Measurements from ENCODE around the gene FZD2.
A peak's percentile ranks its signal among the peaks of the same experiment; 100 is the strongest.
"Not testable (repeated sequence)": the region's sequence is repeated elsewhere in the genome, so short reads cannot be mapped to it uniquely, and the experiment has no call there.

Gene FZD2

GRCh38 chr17:44575403-44575802 is 18.1 kb downstream of the FZD2 start:
- no peak for DNase-seq (ENCODE audit: low read depth in 2 of 2)

GRCh38 chr17:44578947-44579346 is 21.7 kb downstream of the FZD2 start:
- DNase-seq (ENCODE audit: low read depth in 2 of 2): no peak

GRCh38 chr17:44581868-44582267 is 24.6 kb downstream of the FZD2 start:
- no peak for DNase-seq (ENCODE audit: low read depth in 2 of 2)

GRCh38 chr17:44584443-44584842 is 27.2 kb downstream of the FZD2 start:
- no peak for DNase-seq (ENCODE audit: low read depth in 2 of 2)

GRCh38 chr17:44585315-44585714 is 28.0 kb downstream of the FZD2 start:
- no peak for DNase-seq (ENCODE audit: low read depth in 2 of 2)

GRCh38 chr17:44587339-44587738 is 30.1 kb downstream of the FZD2 start:
- DNase-seq (ENCODE audit: low read depth in 2 of 2): peak; percentile 76 to 78

- DNase-seq (ENCODE audit: low read depth in 2 of 2): peak; percentile 48 to 62
These were observed 32.2 kb downstream of the FZD2 start for GRCh38 chr17:44589316-44590071.

GRCh38 chr17:44590072-44590462 is 32.8 kb downstream of the FZD2 start:
- not testable (repeated sequence) for DNase-seq (ENCODE audit: low read depth in 2 of 2)

GRCh38 chr17:44590762-44591161 is 33.5 kb downstream of the FZD2 start:
- DNase-seq (ENCODE audit: low read depth in 2 of 2): not testable (repeated sequence)

- no peak for DNase-seq (ENCODE audit: low read depth in 2 of 2)
These were observed 33.9 kb downstream of the FZD2 start for GRCh38 chr17:44591206-44591605.

- DNase-seq (ENCODE audit: low read depth in 2 of 2): no peak
These were observed 35.9 kb downstream of the FZD2 start for GRCh38 chr17:44593156-44593555.

GRCh38 chr17:44595216-44595775 is 38.0 kb downstream of the FZD2 start:
- no peak for DNase-seq (ENCODE audit: low read depth in 2 of 2)

- DNase-seq (ENCODE audit: low read depth in 2 of 2): no peak
These were observed 41.0 kb downstream of the FZD2 start for GRCh38 chr17:44598329-44598728.

- DNase-seq (ENCODE audit: low read depth in 2 of 2): no peak
These were observed 41.6 kb downstream of the FZD2 start for GRCh38 chr17:44598932-44599297.

GRCh38 chr17:44599298-44600175 is 42.3 kb downstream of the FZD2 start:
- peak; percentile 78 to 82 for DNase-seq (ENCODE audit: low read depth in 2 of 2)

GRCh38 chr17:44601539-44601938 is 44.3 kb downstream of the FZD2 start:
- peak in 1 of 2 experiments; percentile 9 for DNase-seq (ENCODE audit: low read depth in 2 of 2)

- DNase-seq (ENCODE audit: low read depth in 2 of 2): no peak
These were observed 44.7 kb downstream of the FZD2 start for GRCh38 chr17:44601973-44602372.

- no peak for DNase-seq (ENCODE audit: low read depth in 2 of 2)
These were observed 45.1 kb downstream of the FZD2 start for GRCh38 chr17:44602390-44602789.

GRCh38 chr17:44602970-44603369 is 45.7 kb downstream of the FZD2 start:
- no peak for DNase-seq (ENCODE audit: low read depth in 2 of 2)

GRCh38 chr17:44604116-44604761 is 47.0 kb downstream of the FZD2 start:
- no peak for DNase-seq (ENCODE audit: low read depth in 2 of 2)

- no peak for DNase-seq (ENCODE audit: low read depth in 2 of 2)
These were observed 47.6 kb downstream of the FZD2 start for GRCh38 chr17:44604768-44605485.

Data from fibroblast of skin of left quadriceps (primary cell).